KOPT-K1 (cell line): ENCODE results near the gene RPRD1B.
"Not testable (repeated sequence)": the region's sequence is repeated elsewhere in the genome, so short reads cannot be mapped to it uniquely, and the experiment has no call there.

Source experiments
- H3K27ac ChIP-seq: fragments of 200-600 bp; sonication (generic); 2 replicates; pipeline ENCODE4 v1.5.1; 2016; ENCODE audit warnings: antibody characterized with exemption, mild to moderate bottlenecking, low read depth, low read length; ENCODE audit not compliant: poor library complexity, severe bottlenecking
- H3K36me3 ChIP-seq: fragments of 200-600 bp; sonication (generic); 2 replicates; pipeline ENCODE4 v1.5.1; 2017; ENCODE audit warnings: antibody characterized with exemption, mild to moderate bottlenecking, low read length, moderate library complexity; ENCODE audit not compliant: insufficient read depth
- H3K9me3 ChIP-seq: fragments of 200-600 bp; sonication (generic); 2 replicates; pipeline ENCODE4 v1.5.1; 2017; ENCODE audit warnings: antibody characterized with exemption, low read length, mild to moderate bottlenecking; ENCODE audit not compliant: insufficient read depth, poor library complexity, severe bottlenecking

Gene RPRD1B

DNA sequence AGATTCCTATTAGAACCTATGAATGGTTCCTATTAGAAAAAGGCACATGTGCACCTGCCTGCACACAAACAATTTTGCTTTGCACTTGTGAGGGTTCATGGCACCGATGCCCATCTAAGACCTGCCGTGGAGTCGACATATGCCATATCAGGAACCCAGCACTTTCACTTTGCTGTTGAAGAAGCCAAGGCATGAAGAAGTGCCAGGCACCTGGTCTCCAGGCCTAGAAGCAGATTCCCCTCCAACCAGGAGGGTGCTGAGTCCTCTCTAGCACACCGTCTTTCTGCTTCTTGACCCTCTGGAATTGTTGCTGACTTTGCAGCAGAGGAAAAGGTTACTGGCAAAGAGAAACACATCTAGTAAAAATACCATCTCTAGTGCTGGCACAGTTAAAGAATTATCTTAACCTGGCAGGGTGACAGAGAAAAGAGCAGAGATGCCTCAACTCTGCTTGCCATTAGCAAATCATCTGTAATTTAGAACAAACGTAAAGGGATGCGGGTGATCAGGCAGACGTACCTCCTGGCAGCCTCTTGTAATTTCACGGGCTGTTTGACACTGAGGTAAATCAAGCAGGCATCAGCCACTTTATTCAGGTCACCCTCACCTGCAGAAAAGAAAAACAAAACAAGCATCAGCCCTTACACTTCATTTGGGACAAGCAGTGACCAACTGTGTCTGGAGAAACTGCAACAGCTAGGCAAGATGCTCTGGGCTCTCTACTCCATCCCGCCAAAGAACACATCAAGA lies 37.5 kb upstream of the RPRD1B start:
- Histone ChIP-seq H3K36me3 (peaks cover 98% of the 10 kb centered on the region), H3K27ac (no peak overlapping the region), H3K9me3 (no peaks in the 10 kb centered on the region)

DNA sequence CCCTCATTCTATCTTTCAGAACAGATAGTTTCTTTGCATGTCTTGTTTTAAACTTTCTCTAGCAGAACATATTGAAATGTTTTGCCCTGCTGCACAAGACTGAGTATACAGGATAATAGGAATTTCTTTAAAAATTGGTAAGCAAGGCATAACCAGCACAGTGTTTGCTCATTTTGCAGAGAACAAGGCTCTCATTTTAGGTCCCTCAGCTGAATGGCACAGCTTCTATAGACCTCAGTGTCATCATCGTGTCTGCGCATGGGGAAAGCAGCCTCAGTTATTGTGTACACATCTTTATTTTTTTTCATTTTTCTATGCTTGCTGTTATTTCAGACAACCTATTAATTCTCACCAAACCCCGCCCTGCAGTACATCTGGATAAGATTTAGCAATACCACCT lies 36.0 kb upstream of the RPRD1B start:
- Histone ChIP-seq H3K36me3 (peaks cover 98% of the 10 kb centered on the region), H3K27ac (no peak overlapping the region), H3K9me3 (no peaks in the 10 kb centered on the region)

DNA sequence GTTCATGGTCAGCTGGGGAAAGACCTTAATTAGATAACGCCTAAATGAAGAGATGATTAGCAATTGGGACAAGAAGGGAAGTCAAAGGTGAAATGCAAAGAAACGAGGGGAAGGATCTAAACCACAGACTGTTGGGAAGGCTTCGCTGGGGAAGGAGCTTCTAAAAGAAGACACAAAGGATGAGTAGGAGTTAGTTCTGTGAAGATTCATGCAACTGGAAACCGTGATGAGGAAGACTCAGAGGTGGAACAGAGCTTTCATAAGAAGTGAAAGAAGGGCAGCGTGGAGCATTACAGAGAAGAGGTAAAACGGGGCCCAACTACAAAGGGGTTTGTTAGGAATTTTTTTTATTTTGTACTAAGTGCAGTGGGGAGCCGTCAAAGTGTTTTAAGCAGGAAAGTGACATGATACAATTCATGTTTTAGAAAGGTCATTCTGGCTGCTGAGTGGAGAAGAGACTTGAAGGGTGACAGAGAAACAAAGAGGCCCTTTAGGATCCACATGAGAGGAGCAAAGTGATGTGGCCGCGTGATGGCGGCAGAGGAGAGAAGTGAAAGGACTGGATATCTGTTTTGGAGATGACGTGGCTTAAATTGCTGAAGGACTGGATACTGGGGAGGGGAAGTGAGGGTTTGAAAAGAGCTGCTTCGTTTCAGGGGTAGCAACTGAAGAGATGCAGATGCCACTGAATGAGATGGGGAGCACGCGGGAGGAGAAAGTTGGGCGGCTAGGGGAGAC lies 33.9 kb upstream of the RPRD1B start:
- Histone ChIP-seq H3K36me3 (peaks cover 100% of the 10 kb centered on the region), H3K9me3 (no peaks in the 10 kb centered on the region), H3K27ac (no peak overlapping the region)

- no peak overlapping the region for H3K27ac ChIP-seq
- no peaks in the 10 kb centered on the region for H3K9me3 ChIP-seq
- H3K36me3 ChIP-seq = peaks cover 100% of the 10 kb centered on the region
These were observed 33.3 kb upstream of the RPRD1B start for GRCh38 chr20:38000293-38000692.

DNA sequence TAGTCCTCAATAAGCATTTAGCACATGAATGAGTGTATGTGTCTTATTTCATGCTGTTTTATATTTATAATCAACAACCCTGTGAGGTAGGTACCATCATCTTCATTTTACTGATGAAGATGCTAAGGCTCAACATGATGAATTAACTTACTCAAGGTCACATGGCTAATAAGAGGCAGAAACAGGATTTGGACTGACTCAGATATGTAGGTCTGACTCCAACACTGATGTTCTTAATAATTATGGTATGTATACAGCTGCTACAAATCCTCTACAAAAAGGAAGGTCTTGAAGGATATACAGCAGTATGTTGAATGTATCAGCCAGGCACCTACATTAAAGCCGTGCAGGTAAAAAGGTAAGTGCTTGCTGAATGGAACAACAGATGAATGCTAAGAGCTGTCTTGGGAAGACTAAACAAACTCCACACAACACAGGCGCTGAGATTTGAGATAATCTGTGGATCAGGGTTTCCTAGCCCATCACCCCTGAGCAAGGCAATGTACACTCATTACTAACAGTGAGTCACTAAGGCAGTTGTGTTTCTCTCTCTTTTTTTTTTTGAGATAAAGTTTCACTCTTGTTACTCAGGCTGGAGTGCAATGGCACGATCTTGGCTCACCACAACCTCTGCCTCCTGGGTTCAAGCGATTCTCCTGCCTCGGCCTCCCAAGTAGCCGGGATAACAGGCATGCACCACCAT lies 32.2 kb upstream of the RPRD1B start:
- H3K36me3 ChIP-seq = peaks cover 99% of the 10 kb centered on the region
- H3K27ac ChIP-seq = no peak overlapping the region
- no peaks in the 10 kb centered on the region for H3K9me3 ChIP-seq

- H3K9me3 ChIP-seq = no peaks in the 10 kb centered on the region
- H3K36me3 ChIP-seq = peaks cover 99% of the 10 kb centered on the region
- no peak overlapping the region for H3K27ac ChIP-seq
These were observed 31.6 kb upstream of the RPRD1B start for GRCh38 chr20:38001981-38002380.

- Histone ChIP-seq H3K9me3 (no peaks in the 10 kb centered on the region), H3K27ac (no peak overlapping the region), H3K36me3 (peaks cover 99% of the 10 kb centered on the region)
These were observed 31.1 kb upstream of the RPRD1B start for GRCh38 chr20:38002422-38002821.

DNA sequence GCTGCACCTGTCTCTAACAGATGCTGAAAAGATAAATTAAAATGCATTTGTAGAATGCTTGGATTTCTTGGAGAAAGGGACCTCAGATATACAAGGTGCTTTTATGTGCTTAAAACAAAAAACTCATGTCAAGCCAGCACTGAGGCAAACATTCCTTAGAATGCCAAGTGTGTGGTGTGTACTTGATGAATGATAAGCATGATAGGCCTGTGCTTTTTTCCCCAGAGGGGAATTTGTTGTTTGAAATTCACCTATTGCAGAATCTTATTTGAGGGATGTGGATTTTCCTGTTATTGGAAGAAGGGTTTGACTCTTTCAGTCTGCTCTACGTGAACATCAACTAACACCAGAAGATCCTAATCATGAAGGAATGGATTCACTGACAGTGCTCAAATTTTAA lies 29.1 kb upstream of the RPRD1B start:
- Histone ChIP-seq H3K36me3 (peaks cover 99% of the 10 kb centered on the region), H3K27ac (no peak overlapping the region), H3K9me3 (no peaks in the 10 kb centered on the region)

DNA sequence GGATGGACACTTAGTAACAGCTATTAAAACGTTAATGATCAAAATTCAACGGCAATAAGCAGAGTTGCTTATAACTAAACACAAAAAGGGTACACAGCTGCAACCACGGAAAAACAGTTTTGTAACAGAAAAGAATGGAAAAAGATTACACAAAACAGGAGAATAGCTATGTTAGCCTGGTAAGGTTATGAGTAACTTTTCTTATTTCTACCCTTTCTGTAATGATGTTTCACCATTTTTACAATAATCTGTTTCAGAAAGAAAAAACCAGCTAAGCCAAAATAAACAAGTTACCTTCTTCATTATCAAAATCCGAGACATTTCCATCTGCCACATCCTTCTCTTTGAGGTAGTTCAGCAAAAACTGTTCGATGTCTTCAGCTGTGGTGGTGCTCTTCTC lies 27.6 kb upstream of the RPRD1B start:
- Histone ChIP-seq H3K36me3 (peaks cover 99% of the 10 kb centered on the region), H3K9me3 (no peaks in the 10 kb centered on the region), H3K27ac (no peak overlapping the region)

GRCh38 chr20:38007526-38007925 lies 26.0 kb upstream of the RPRD1B start:
- H3K36me3 ChIP-seq = peaks cover 99% of the 10 kb centered on the region

DNA sequence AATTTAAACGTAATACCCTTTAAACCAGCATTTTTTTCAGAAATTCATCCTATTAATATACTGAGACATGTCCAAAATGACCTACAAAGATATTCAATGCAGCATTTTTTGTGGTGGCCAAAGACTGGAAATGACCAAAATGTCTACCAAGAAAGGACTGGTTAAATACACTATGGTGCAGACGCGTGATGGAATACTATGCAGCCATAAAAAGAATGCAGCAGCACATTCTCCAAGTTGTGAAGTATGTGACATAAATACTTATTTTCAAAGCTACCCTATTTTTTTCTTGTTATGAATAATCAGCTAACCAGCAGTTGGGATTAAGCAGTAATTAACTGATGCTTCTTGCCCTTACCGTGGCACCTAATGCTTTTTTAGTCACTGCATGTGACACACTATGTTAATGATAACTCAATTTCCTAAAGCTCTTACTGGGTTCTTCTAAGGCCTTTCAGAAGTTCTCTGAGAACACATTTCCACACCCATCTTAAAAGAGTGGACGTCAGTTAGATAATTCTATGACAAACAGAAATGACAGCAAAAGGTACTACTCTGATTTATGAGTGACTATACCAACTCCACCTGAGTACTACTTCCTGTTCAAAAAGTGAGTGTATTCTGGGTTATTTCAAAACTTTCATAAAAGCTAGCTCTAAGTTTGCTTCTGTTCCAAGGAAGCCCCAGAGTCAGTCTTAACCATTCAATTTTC lies 25.2 kb upstream of the RPRD1B start:
- Histone ChIP-seq H3K9me3 (no peaks in the 10 kb centered on the region), H3K36me3 (peaks cover 99% of the 10 kb centered on the region), H3K27ac (no peak overlapping the region)

More at GRCh38 chr20:38007526-38007925, 26.0 kb upstream of the RPRD1B start:
- Histone ChIP-seq H3K27ac (no peak overlapping the region), H3K9me3 (no peaks in the 10 kb centered on the region)

GRCh38 chr20:38009416-38009815 lies 24.1 kb upstream of the RPRD1B start:
- H3K36me3 ChIP-seq = peaks cover 99% of the 10 kb centered on the region
- H3K9me3 ChIP-seq, H3K27ac ChIP-seq: not testable (repeated sequence)

DNA sequence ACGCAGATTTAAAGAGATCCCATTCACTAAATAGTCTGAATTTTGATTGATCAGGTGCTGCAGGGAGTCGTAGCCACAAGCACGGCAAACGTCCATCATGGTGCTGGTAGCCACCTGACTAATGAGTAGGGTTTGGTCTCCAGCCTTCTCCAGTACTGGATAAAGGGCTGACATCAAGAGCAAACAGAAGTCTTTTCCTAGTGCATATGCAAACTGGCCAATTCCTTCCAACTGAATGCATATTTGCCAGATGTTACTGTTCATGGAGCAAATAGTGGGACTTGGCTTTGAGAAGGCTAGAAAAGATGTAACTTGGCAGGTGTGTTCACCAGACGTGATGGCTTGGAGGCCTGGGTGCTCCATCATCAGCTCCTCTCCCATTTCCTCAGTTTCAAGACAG lies 21.9 kb upstream of the RPRD1B start:
- Histone ChIP-seq H3K27ac (no peak overlapping the region), H3K36me3 (peaks cover 100% of the 10 kb centered on the region)

DNA sequence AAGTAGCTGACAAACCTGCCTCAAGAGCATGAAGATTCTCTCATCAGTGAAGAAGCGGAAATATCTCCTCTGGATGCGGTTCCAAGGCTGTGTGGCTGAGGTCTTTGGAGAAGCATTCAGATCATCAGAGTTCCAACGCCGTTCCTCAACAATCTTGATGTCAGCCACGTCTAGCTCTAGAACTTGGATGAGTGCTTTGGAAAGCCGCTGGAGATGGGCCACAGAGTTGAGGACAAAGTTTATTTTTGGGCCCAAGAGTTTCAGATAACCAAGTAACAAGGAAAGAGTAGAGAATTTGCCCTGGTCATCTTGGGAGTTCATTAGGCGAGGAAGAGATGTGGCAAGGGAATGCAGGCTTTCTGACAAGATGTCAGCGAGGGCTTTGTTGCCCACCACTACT lies 21.2 kb upstream of the RPRD1B start:
- no peak overlapping the region for H3K27ac ChIP-seq
- peaks cover 3% of the 10 kb centered on the region for H3K9me3 ChIP-seq
- peaks cover 100% of the 10 kb centered on the region for H3K36me3 ChIP-seq

More for the DNA sequence above, 21.9 kb upstream of the RPRD1B start:
- no peaks in the 10 kb centered on the region for H3K9me3 ChIP-seq

DNA sequence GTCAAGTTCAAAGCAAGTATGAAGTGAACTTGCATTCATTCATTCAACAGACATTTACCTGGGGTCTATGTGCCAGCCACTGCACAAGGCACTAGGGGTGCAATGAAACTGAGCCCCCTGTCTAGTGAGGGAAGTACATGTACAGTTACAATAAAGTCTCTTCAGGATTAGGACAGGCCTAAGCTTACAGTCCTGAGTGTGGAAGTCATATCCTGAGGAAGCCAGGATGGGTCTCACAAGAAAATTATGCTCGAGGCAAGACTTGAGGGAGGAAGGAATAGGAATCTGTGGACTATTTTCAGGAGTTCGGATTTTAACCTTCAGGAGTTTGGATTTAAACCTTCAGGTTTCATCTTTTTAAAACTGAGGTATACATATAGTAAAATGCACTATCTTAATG lies 19.7 kb upstream of the RPRD1B start:
- H3K36me3 ChIP-seq = peaks cover 100% of the 10 kb centered on the region
- H3K9me3 ChIP-seq = peaks cover 18% of the 10 kb centered on the region
- no peak overlapping the region for H3K27ac ChIP-seq
